Prostate gland (tissue), 2 donors: ENCODE results near the gene RNF175.

ENCODE experiments used
- CTCF ChIP-seq, 4 experiments: fragments of 200-600 bp in 2 of 4; fragments of 450-650 bp in 2 of 4; sonication (generic) in 2 of 4; IDR thresholded peaks; 1 replicate in 3 of 4; 2 replicates in 1 of 4; pipeline ENCODE4 v1.5.1; 2016 to 2019; ENCODE audit warnings: antibody characterized with exemption in 4 of 4, mild to moderate bottlenecking in 2 of 4, moderate library complexity in 2 of 4
- POLR2A ChIP-seq: fragments of 450-650 bp; IDR thresholded peaks from one replicate; pipeline ENCODE4 v1.6.1; 2016; ENCODE audit warnings: antibody characterized with exemption, mild to moderate bottlenecking
- POLR2AphosphoS5 ChIP-seq: sonication (generic); formaldehyde crosslinking; IDR thresholded peaks from one replicate; pipeline ENCODE4 v1.6.1; 2017; ENCODE audit warnings: antibody characterized with exemption

DNA sequence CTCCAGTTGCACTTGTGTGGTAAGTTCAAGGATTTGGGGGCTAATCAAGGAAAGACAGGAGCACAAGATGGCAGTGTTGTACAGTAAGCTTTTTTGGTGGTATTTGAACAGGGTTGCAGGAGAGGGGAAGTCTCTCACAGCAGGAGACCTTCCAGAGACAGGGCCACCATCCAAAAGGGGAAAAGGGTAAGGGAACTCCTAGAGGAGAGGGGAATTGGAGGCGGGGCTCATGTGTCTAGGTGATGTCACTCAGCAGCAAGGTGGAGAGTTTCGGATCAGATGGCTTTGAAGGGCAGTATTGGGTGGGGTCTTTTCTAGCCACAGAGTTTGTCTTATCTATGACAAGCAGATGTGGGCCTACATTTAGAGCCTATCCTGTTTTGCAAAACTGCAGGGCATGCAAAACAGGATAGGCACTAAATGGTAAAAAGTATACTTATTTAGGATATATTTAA lies 13.4 kb upstream of the RNF175 start:
- TF ChIP-seq POLR2A (no peak), CTCF (IDR thresholded peaks at IDR 0.05) (no peak), POLR2AphosphoS5 (no peak)
